GM21529 (cell line): ENCODE results near the gene NHERF2.

Source experiments
- ATAC-seq: cut with Tn5 transposase; IDR thresholded peaks from one replicate; pipeline ENCODE4 v1.9.1; 2021; ENCODE audit not compliant: unreplicated experiment

Gene NHERF2

GRCh38 chr16:2038382-2039231 lies 11.9 kb downstream of the NHERF2 start:
- no peak for ATAC-seq

- no peak for ATAC-seq
Measured at GRCh38 chr16:2039274-2040031, 12.8 kb downstream of the NHERF2 start.

- ATAC-seq = no peak
Measured at GRCh38 chr16:2040041-2040786, 13.5 kb downstream of the NHERF2 start.

- no peak for ATAC-seq
Measured at GRCh38 chr16:2040787-2041522, 14.3 kb downstream of the NHERF2 start.

- no peak for ATAC-seq
Measured at GRCh38 chr16:2042171-2042985, 15.7 kb downstream of the NHERF2 start.

- no peak for ATAC-seq
Measured at GRCh38 chr16:2042986-2043666, 16.4 kb downstream of the NHERF2 start.

- ATAC-seq = no peak
Measured at GRCh38 chr16:2043667-2044451, 17.2 kb downstream of the NHERF2 start.

GRCh38 chr16:2044541-2044940 lies 17.8 kb downstream of the NHERF2 start:
- ATAC-seq = no peak

GRCh38 chr16:2045965-2046892 lies 19.5 kb downstream of the NHERF2 start:
- ATAC-seq = no peak

- no peak for ATAC-seq
Measured at GRCh38 chr16:2046893-2047329, 20.2 kb downstream of the NHERF2 start.

GRCh38 chr16:2047330-2048115 lies 20.8 kb downstream of the NHERF2 start, which contains the start of the genes NTHL1 and TSC2:
TSS of gene NTHL1 (minus strand) at chr16:2047834. CDS start at chr16:2047823, 11 bp downstream.
TSS of gene TSC2 (plus strand) at chr16:2047985. CDS start at chr16:2048616, 631 bp downstream.
- peak; percentile 87 for ATAC-seq

GRCh38 chr16:2048116-2048543 lies 21.4 kb downstream of the NHERF2 start:
- no peak for ATAC-seq

- ATAC-seq = no peak
Measured at GRCh38 chr16:2053211-2053610, 26.5 kb downstream of the NHERF2 start.

GRCh38 chr16:2053897-2054296 lies 27.2 kb downstream of the NHERF2 start:
- no peak for ATAC-seq

GRCh38 chr16:2054543-2055245 lies 28.0 kb downstream of the NHERF2 start:
- ATAC-seq = no peak

GRCh38 chr16:2056077-2056476 lies 29.4 kb downstream of the NHERF2 start:
- no peak for ATAC-seq
